Activated CD8-positive, alpha-beta T cell treated with anti-CD3 and anti-CD28 coated beads for 36 hours (primary cell): ENCODE results near the gene ACBD6. TPM values are rescaled to one million over a fixed set of nuclear protein-coding genes. Genes with fewer than 3 reads are reported as not detected.

Experiments
- ATAC-seq: fragments of 200-7000 bp; cut with Tn5 transposase; one replicate; pipeline ENCODE4 v1.10.0; 2021; ENCODE audit warnings: mild to moderate bottlenecking, moderate library complexity
- CTCF ChIA-PET: fragments of 350-600 bp; sonication (Branson Sonifier 250); formaldehyde crosslinking; loops from one replicate; lab custom pipeline; 2021; ENCODE audit warnings: antibody characterized with exemption; lab: Charles Lee
- POLR2A ChIA-PET: fragments of 350-600 bp; sonication (Branson Sonifier 250); formaldehyde crosslinking; loops from one replicate; lab custom pipeline; 2021; ENCODE audit warnings: antibody characterized with exemption; lab: Charles Lee
- DNase-seq: peaks from one replicate; pipeline ENCODE4 v3.0.0-alpha.2; 2020
- H3K27ac Mint-ChIP-seq: one replicate; pipeline ENCODE4 v1.8.0; 2021; ENCODE audit warnings: mild to moderate bottlenecking, mixed read lengths
- H3K27me3 Mint-ChIP-seq: one replicate; pipeline ENCODE4 v1.8.0; 2021; ENCODE audit warnings: mixed read lengths
- H3K36me3 Mint-ChIP-seq: one replicate; pipeline ENCODE4 v1.8.0; 2021; ENCODE audit warnings: low read depth, mixed read lengths
- H3K4me1 Mint-ChIP-seq: one replicate; pipeline ENCODE4 v1.8.0; 2021; ENCODE audit warnings: low read depth, mixed read lengths
- H3K4me3 Mint-ChIP-seq: one replicate; pipeline ENCODE4 v1.8.0; 2021; ENCODE audit warnings: mild to moderate bottlenecking, moderate library complexity, mixed read lengths
- H3K9me3 Mint-ChIP-seq: one replicate; pipeline ENCODE4 v1.8.0; 2021; ENCODE audit warnings: mixed read lengths
- CTCF ChIP-seq: fragments of 200-600 bp; IDR thresholded peaks from one replicate; pipeline ENCODE4 v1.8.0; 2022; ENCODE audit warnings: antibody characterized with exemption, mild to moderate bottlenecking
- intact Hi-C: fragments of 100-400 bp; cut with micrococcal nuclease; formaldehyde crosslinking; loops from one replicate; pipeline ENCODE4 v1.10.0; 2022
- total RNA-seq, 2 experiments: library from RNA; stranded (reverse); gene quantifications; one replicate each; pipeline ENCODE4 v1.2.3, GENCODE V29; 2021

Gene ACBD6
- total RNA-seq, 2 experiments from 2014 or later, result 41.3 to 45.0 TPM

GRCh38 chr1:180267761-180268555 lies 234.4 kb downstream of the ACBD6 start:
- intact Hi-C loops, result no loop called here
- Mint-ChIP-seq H3K4me1 (no peaks in the 10 kb centered on the region), H3K9me3 (no peaks in the 10 kb centered on the region), H3K36me3 (no peaks in the 10 kb centered on the region), H3K27ac (no peak overlapping the region), H3K4me3 (no peak overlapping the region), H3K27me3 (no peaks in the 10 kb centered on the region)
- ChIA-PET POLR2A (no interaction called here), CTCF (no interaction called here)
- no peak for TF ChIP-seq CTCF
- DNase-seq (no peak), ATAC-seq (no peak)

- intact Hi-C loops, result no loop called here
- ChIA-PET POLR2A (no interaction called here), CTCF (no interaction called here)
- no peak overlapping the region for H3K4me3 Mint-ChIP-seq
- ATAC-seq (no peak), DNase-seq (no peak)
- H3K27ac Mint-ChIP-seq, result no peak overlapping the region
- no peak for TF ChIP-seq CTCF
- no peaks in the 10 kb centered on the region for H3K4me1 Mint-ChIP-seq
- H3K27me3 Mint-ChIP-seq, result no peaks in the 10 kb centered on the region
- no peaks in the 10 kb centered on the region for H3K9me3 Mint-ChIP-seq
- no peaks in the 10 kb centered on the region for H3K36me3 Mint-ChIP-seq
Measured at GRCh38 chr1:180267211-180267561, 235.2 kb downstream of the ACBD6 start.

GRCh38 chr1:180266275-180267210 lies 235.8 kb downstream of the ACBD6 start:
- no peak for ATAC-seq
- CTCF ChIA-PET, result no interaction called here
- no peak for TF ChIP-seq CTCF

GRCh38 chr1:180265871-180266270 lies 236.5 kb downstream of the ACBD6 start:
- TF ChIP-seq CTCF, result no peak
- Mint-ChIP-seq H3K9me3 (no peaks in the 10 kb centered on the region), H3K27me3 (no peaks in the 10 kb centered on the region), H3K4me1 (no peaks in the 10 kb centered on the region), H3K27ac (no peak overlapping the region), H3K36me3 (no peaks in the 10 kb centered on the region), H3K4me3 (no peak overlapping the region)
- DNase-seq (no peak), ATAC-seq (no peak)
- CTCF ChIA-PET, result interaction anchor here (1.1 kb wide), 1 partner anchor 13 kb away, joined by 3 read pairs; no protein-coding TSS in a partner anchor
- intact Hi-C loops, result no loop called here
- POLR2A ChIA-PET, result no interaction called here

More at GRCh38 chr1:180266275-180267210, 235.8 kb downstream of the ACBD6 start:
- no peaks in the 10 kb centered on the region for H3K36me3 Mint-ChIP-seq
- intact Hi-C loops, result no loop called here
- H3K4me1 Mint-ChIP-seq, result no peaks in the 10 kb centered on the region
- POLR2A ChIA-PET, result no interaction called here
- H3K27ac Mint-ChIP-seq, result no peak overlapping the region
- H3K4me3 Mint-ChIP-seq, result no peak overlapping the region
- DNase-seq, result no peak
- no peaks in the 10 kb centered on the region for H3K9me3 Mint-ChIP-seq
- no peaks in the 10 kb centered on the region for H3K27me3 Mint-ChIP-seq
